H1 (cell line): Measurements from ENCODE around the gene IFNL3.

Source experiments
- ASH2L ChIP-seq: fragments of 200-600, 300-600 bp; sonication (generic); IDR thresholded peaks from one replicate; pipeline ENCODE4 v1.7.1; 2017; ENCODE audit warnings: low read length
- ATF3 ChIP-seq: IDR thresholded peaks from 2 replicates; pipeline ENCODE4 v1.6.1; 2011; ENCODE audit warnings: low read depth, mild to moderate bottlenecking, low read length; ENCODE audit not compliant: insufficient read depth
- BACH1 ChIP-seq: IDR thresholded peaks from 2 replicates; pipeline ENCODE4 v1.6.1; 2012; ENCODE audit warnings: low read length, improper control_type of control experiment
- BRCA1 ChIP-seq: IDR thresholded peaks from 2 replicates; pipeline ENCODE4 v1.6.1; 2012; ENCODE audit warnings: low read depth, low read length, improper control_type of control experiment
- CHD7 ChIP-seq: fragments of 300-600 bp; sonication (generic); IDR thresholded peaks from 2 replicates; pipeline ENCODE4 v1.7.1; 2012; ENCODE audit warnings: low read length, moderate library complexity, mild to moderate bottlenecking, inconsistent platforms; ENCODE audit not compliant: insufficient replicate concordance
- CREB1 ChIP-seq: IDR thresholded peaks from 2 replicates; pipeline ENCODE4 v1.6.1; 2012; ENCODE audit warnings: inconsistent platforms
- CTCF ChIP-seq, 3 experiments: IDR thresholded peaks; 1 replicate in 2 of 3; 2 replicates in 1 of 3; pipeline versions ENCODE4 v1.5.1 to v1.6.1; 2011; ENCODE audit warnings: low read length in 3 of 3, mild to moderate bottlenecking in 3 of 3, inconsistent platforms in 2 of 3, low read depth in 1 of 3, moderate library complexity in 1 of 3; ENCODE audit not compliant: insufficient read depth in 1 of 3; ENCODE audit errors: control extremely low read depth in 1 of 3
- EZH2 ChIP-seq: fragments of 200-600 bp; sonication (generic); IDR thresholded peaks from 2 replicates; pipeline ENCODE4 v1.7.1; 2012; ENCODE audit warnings: low read depth, mild to moderate bottlenecking, moderate library complexity, low read length, inconsistent platforms; ENCODE audit not compliant: severe bottlenecking
- POLR2A ChIP-seq, 2 experiments: IDR thresholded peaks; 1 replicate in 1 of 2; 2 replicates in 1 of 2; pipeline ENCODE4 v1.6.1; 2011; ENCODE audit warnings: low read depth in 2 of 2, low read length in 2 of 2, mild to moderate bottlenecking in 2 of 2; ENCODE audit errors: control extremely low read depth in 1 of 2
- POLR2AphosphoS5 ChIP-seq: IDR thresholded peaks from 2 replicates; pipeline ENCODE4 v1.6.1; 2011; ENCODE audit warnings: low read depth, low read length
- RAD21 ChIP-seq, 2 experiments: IDR thresholded peaks in 1 of 2; conservative IDR thresholded peaks in 1 of 2; 2 replicates each; pipeline ENCODE4 v1.6.1; 2011; ENCODE audit warnings: low read depth in 2 of 2, low read length in 2 of 2, improper control_type of control experiment in 1 of 2, inconsistent platforms in 1 of 2, mild to moderate bottlenecking in 1 of 2, moderate library complexity in 1 of 2

- TF ChIP-seq CREB1, result no peak
- no peak for TF ChIP-seq CTCF (IDR thresholded peaks at IDR 0.05; ENCODE audit: control extremely low read depth in 1 of 3, insufficient read depth in 1 of 3, low read depth in 1 of 3, low read length in 3 of 3)
- TF ChIP-seq BRCA1, result no peak
- TF ChIP-seq EZH2, result no peak
- TF ChIP-seq POLR2AphosphoS5, result no peak
- TF ChIP-seq BACH1, result no peak
- no peak for TF ChIP-seq RAD21 (IDR thresholded peaks at IDR 0.05 in 1 of 2, conservative IDR thresholded peaks at IDR 0.05 in 1 of 2; ENCODE audit: low read depth in 2 of 2, low read length in 2 of 2)
- no peak for TF ChIP-seq ATF3
- TF ChIP-seq POLR2A (IDR thresholded peaks at IDR 0.05; ENCODE audit: control extremely low read depth in 1 of 2, low read depth in 2 of 2, low read length in 2 of 2), result no peak
- TF ChIP-seq ASH2L, result no peak
- TF ChIP-seq CHD7, result no peak
These were observed 32.8 kb upstream of the IFNL3 start for GRCh38 chr19:39277598-39277997.
